ENCODE data around the gene ZMYM1.

Gene ZMYM1

GRCh38 chr1:35079003-35079930, at the start of gene ZMYM1:
ZMYM1 (plus strand) TSS chr1:35079385; CDS start chr1:35093988, 14,603 bp downstream.
- Histone ChIP-seq H3K27ac (ENCODE audit: low read length) (peak within 1 kb of the TSS; percentile 95), H3K9me3 (ENCODE audit: insufficient read depth, low read length) (no peaks in the 10 kb centered on the region), H3K4me2 (ENCODE audit: low read length) (peak within 1 kb of the TSS; percentile 70), H3K79me2 (ENCODE audit: low read length) (no peaks in the 10 kb centered on the region), H3K36me3 (replicated peaks; ENCODE audit: low read depth, low read length) (no peaks in the 10 kb centered on the region), H2AFZ (ENCODE audit: low read depth, low read length) (peak within 1 kb of the TSS; percentile 62), H4K20me1 (ENCODE audit: insufficient read depth, low read length) (no peaks in the 10 kb centered on the region), H3K4me3 (ENCODE audit: low read length) (peak within 1 kb of the TSS; percentile 78), H3K27me3 (ENCODE audit: low read depth, low read length) (no peaks in the 10 kb centered on the region), H3K9ac (ENCODE audit: low read length) (peak within 1 kb of the TSS; percentile 75), H3K4me1 (ENCODE audit: low read length) (peaks cover 9% of the 10 kb centered on the region; the same call in 1 of the 2 replicates)
- TF ChIP-seq, protein P1, sequence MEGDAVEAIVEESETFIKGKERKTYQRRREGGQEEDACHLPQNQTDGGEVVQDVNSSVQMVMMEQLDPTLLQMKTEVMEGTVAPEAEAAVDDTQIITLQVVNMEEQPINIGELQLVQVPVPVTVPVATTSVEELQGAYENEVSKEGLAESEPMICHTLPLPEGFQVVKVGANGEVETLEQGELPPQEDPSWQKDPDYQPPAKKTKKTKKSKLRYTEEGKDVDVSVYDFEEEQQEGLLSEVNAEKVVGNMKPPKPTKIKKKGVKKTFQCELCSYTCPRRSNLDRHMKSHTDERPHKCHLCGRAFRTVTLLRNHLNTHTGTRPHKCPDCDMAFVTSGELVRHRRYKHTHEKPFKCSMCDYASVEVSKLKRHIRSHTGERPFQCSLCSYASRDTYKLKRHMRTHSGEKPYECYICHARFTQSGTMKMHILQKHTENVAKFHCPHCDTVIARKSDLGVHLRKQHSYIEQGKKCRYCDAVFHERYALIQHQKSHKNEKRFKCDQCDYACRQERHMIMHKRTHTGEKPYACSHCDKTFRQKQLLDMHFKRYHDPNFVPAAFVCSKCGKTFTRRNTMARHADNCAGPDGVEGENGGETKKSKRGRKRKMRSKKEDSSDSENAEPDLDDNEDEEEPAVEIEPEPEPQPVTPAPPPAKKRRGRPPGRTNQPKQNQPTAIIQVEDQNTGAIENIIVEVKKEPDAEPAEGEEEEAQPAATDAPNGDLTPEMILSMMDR (IDR thresholded peaks at IDR 0.05; ENCODE audit: low read depth, low read length): no peak
- no peak for TF ChIP-seq EZH2phosphoT487 (IDR thresholded peaks at IDR 0.05; ENCODE audit: low read depth)

GRCh38 chr1:35029761-35030160, 49.4 kb upstream of the ZMYM1 start:
- H3K4me2 ChIP-seq (ENCODE audit: low read length): peak overlapping the region; percentile 78
- peaks cover 16% of the 10 kb centered on the region for H3K79me2 ChIP-seq (ENCODE audit: low read length)
- no peak overlapping the region for H2AFZ ChIP-seq (ENCODE audit: low read depth, low read length)
- H4K20me1 ChIP-seq (ENCODE audit: insufficient read depth, low read length): no peaks in the 10 kb centered on the region
- H3K36me3 ChIP-seq (replicated peaks; ENCODE audit: low read depth, low read length): peaks cover 5% of the 10 kb centered on the region
- peaks cover 4% of the 10 kb centered on the region; the same call in 1 of the 2 replicates for H3K9me3 ChIP-seq (ENCODE audit: insufficient read depth, low read length)
- TF ChIP-seq, protein P1 (IDR thresholded peaks at IDR 0.05; ENCODE audit: low read depth, low read length): no peak
- no peak for TF ChIP-seq EZH2phosphoT487 (IDR thresholded peaks at IDR 0.05; ENCODE audit: low read depth)
- peaks cover 7% of the 10 kb centered on the region for H3K4me1 ChIP-seq (ENCODE audit: low read length)
- H3K4me3 ChIP-seq (ENCODE audit: low read length): 0 out of 2 replicates have a peak overlapping the region, but pooled peaks have one; percentile 83
- H3K27me3 ChIP-seq (ENCODE audit: low read depth, low read length): no peaks in the 10 kb centered on the region
- no peak overlapping the region for H3K9ac ChIP-seq (ENCODE audit: low read length)
- no peak overlapping the region for H3K27ac ChIP-seq (ENCODE audit: low read length)

DNA sequence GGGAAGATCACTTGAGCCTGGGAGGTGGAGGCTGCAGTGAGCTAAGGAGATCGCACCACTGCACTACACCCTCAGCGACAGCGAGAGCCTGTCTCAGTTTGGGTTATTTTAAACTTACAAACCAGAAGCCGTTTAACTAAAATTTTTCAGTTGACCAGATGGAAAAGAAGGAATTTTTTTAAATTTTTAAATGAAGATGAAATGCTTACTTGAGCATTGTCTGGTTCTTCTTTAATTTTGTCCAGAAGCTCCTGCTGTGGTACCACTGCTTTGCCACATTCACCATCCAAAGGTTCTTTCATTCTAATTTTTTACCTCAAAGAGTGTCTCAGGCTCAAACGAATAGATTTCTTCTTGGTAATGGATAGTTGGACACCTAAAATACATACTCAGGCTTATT, 48.8 kb upstream of the ZMYM1 start:
- TF ChIP-seq EZH2phosphoT487 (IDR thresholded peaks at IDR 0.05; ENCODE audit: low read depth): no peak
- TF ChIP-seq, protein P1 (IDR thresholded peaks at IDR 0.05; ENCODE audit: low read depth, low read length): no peak
- no peak overlapping the region for H2AFZ ChIP-seq (ENCODE audit: low read depth, low read length)
- peak overlapping the region; percentile 90 for H3K9ac ChIP-seq (ENCODE audit: low read length)
- H3K36me3 ChIP-seq (replicated peaks; ENCODE audit: low read depth, low read length): peaks cover 5% of the 10 kb centered on the region
- H3K27me3 ChIP-seq (ENCODE audit: low read depth, low read length): no peaks in the 10 kb centered on the region
- peaks cover 4% of the 10 kb centered on the region; the same call in 1 of the 2 replicates for H3K9me3 ChIP-seq (ENCODE audit: insufficient read depth, low read length)
- peak overlapping the region; percentile 78 for H3K4me2 ChIP-seq (ENCODE audit: low read length)
- H3K27ac ChIP-seq (ENCODE audit: low read length): peak overlapping the region; percentile 75
- H3K4me3 ChIP-seq (ENCODE audit: low read length): peak overlapping the region; percentile 83
- no peaks in the 10 kb centered on the region for H4K20me1 ChIP-seq (ENCODE audit: insufficient read depth, low read length)
- peaks cover 16% of the 10 kb centered on the region for H3K79me2 ChIP-seq (ENCODE audit: low read length)
- peaks cover 7% of the 10 kb centered on the region for H3K4me1 ChIP-seq (ENCODE audit: low read length)

GRCh38 chr1:35030756-35031446, 48.3 kb upstream of the ZMYM1 start:
- H3K36me3 ChIP-seq (replicated peaks; ENCODE audit: low read depth, low read length): peaks cover 5% of the 10 kb centered on the region
- peaks cover 4% of the 10 kb centered on the region; the same call in 1 of the 2 replicates for H3K9me3 ChIP-seq (ENCODE audit: insufficient read depth, low read length)
- H3K27ac ChIP-seq (ENCODE audit: low read length): peak overlapping the region; percentile 75
- H2AFZ ChIP-seq (ENCODE audit: low read depth, low read length): peak overlapping the region; percentile 84
- peak overlapping the region; percentile 90 for H3K9ac ChIP-seq (ENCODE audit: low read length)
- TF ChIP-seq, protein P1 (IDR thresholded peaks at IDR 0.05; ENCODE audit: low read depth, low read length): no peak
- TF ChIP-seq EZH2phosphoT487 (IDR thresholded peaks at IDR 0.05; ENCODE audit: low read depth): no peak
- H3K4me1 ChIP-seq (ENCODE audit: low read length): peaks cover 7% of the 10 kb centered on the region
- no peaks in the 10 kb centered on the region for H4K20me1 ChIP-seq (ENCODE audit: insufficient read depth, low read length)
- peak overlapping the region; percentile 78 for H3K4me2 ChIP-seq (ENCODE audit: low read length)
- H3K27me3 ChIP-seq (ENCODE audit: low read depth, low read length): no peaks in the 10 kb centered on the region
- peak overlapping the region; percentile 83 for H3K4me3 ChIP-seq (ENCODE audit: low read length)
- peaks cover 16% of the 10 kb centered on the region for H3K79me2 ChIP-seq (ENCODE audit: low read length)

Data from OCI-LY3 (cell line).